GM12865 (cell line): Measurements from ENCODE around the gene ECT2.

Experiments
- DNase-seq: peaks from one replicate; pipeline ENCODE4 v3.0.0; 2010; ENCODE audit warnings: low read depth
- H3K4me3 ChIP-seq: 2 replicates; pipeline ENCODE4 v1.5.1; 2011; ENCODE audit warnings: mild to moderate bottlenecking, low read depth, low read length, control low read depth
- TF ChIP-seq, protein P1 (sequence below): IDR thresholded peaks from 2 replicates; pipeline ENCODE4 v1.5.1; 2011; ENCODE audit warnings: low read length, control low read depth, low read depth, inconsistent platforms; ENCODE audit not compliant: insufficient read depth; ENCODE audit errors: missing control alignments

The ECT2 gene

DNA sequence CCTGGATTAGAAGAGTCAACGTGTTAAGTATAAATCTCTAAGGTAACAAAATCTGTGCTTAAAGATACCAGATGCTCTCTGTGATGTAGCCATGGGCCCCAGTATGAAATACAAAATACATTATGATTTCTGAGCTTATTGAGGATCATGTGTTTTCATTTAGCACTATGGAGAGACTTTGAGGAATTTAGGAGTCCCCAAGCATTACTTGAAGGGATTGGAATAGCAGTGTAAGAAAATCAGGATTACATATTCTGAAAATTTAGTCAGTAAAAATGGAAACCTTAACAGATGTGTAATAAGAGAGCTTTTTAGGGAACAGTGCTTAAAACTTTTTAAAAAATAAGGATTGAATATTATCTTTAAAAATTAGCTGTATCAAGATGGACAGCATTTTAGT, 35.5 kb downstream of the ECT2 start:
- TF ChIP-seq, protein P1, sequence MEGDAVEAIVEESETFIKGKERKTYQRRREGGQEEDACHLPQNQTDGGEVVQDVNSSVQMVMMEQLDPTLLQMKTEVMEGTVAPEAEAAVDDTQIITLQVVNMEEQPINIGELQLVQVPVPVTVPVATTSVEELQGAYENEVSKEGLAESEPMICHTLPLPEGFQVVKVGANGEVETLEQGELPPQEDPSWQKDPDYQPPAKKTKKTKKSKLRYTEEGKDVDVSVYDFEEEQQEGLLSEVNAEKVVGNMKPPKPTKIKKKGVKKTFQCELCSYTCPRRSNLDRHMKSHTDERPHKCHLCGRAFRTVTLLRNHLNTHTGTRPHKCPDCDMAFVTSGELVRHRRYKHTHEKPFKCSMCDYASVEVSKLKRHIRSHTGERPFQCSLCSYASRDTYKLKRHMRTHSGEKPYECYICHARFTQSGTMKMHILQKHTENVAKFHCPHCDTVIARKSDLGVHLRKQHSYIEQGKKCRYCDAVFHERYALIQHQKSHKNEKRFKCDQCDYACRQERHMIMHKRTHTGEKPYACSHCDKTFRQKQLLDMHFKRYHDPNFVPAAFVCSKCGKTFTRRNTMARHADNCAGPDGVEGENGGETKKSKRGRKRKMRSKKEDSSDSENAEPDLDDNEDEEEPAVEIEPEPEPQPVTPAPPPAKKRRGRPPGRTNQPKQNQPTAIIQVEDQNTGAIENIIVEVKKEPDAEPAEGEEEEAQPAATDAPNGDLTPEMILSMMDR = no peak
- no peak for DNase-seq
- no peak overlapping the region for H3K4me3 ChIP-seq

DNA sequence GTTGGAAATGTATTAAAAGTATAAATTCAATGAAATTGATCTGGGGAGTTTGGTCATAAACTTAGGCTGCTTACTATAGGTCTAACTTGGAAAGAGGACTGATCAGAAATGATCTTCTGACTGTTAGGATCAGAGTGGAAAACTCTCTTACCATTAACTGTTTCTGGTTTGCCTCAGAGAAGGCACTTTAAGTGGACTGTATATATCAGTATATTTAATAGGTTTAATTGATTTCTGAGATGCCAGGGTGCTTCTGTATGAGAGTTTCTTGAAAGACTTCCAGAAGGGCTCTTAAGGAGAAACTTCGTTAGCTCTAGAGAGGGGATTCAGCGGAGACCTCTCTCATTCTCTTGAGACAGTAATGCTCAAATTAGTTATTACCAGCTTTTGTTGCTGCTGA, 36.5 kb downstream of the ECT2 start:
- no peak for DNase-seq
- no peak overlapping the region for H3K4me3 ChIP-seq
- TF ChIP-seq, protein P1 = no peak

DNA sequence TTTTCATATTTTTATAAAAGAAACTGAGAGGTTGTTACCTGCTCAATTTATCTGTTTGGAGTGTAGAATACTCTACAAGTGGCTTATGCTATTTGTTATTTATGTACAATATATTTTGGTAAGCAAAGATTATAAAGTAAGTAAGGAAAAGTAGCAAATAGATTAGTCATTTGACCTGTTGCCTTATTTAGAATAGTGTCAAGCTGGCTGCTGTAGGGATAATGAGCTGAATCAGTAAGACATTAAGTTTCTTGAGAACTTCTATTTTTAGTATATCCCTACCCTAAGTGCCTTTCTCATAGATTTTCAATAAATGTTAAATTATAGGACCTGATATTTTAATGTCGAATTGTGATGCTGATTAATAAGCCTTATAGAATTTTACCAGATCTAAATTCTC, 37.2 kb downstream of the ECT2 start:
- TF ChIP-seq, protein P1 = no peak
- DNase-seq = no peak
- H3K4me3 ChIP-seq = no peak overlapping the region

DNA sequence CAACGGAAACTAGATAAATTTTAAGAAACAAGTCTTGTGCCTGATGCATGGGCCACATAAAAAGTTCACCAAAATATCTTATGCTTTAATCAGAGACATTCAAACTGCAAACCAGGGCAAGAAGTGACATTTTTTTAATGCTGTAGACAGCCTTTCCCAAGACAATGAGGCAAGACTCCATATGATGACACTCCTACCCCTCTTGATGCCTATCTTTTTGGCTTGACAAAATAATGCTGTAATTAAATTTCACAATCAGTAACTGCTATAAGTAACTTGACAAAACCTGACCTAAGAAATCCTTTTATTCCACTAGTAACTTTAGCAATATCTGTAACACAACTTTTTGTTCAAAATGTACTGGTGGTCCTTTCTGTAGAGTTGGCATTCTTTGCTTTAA, 48.7 kb downstream of the ECT2 start:
- H3K4me3 ChIP-seq = no peak overlapping the region
- DNase-seq = no peak
- TF ChIP-seq, protein P1 = no peak

DNA sequence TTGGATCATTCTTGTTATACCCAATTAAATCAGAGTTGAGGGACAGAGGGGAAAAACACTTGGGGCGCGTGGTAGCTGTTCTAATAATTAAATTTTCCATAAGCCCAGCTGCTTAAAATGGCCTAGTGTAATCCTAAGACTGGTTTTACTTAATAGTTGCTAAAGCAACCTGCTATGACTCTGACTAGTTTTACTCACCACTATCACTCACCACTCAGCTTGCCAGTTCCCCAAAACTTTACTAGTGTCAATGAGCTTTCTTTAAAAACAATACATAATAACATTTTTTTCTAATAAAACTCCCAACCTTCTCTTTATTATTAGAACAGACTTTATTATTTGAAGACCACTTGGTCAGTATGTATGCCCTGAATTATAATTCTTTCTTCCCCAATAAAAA, 49.6 kb downstream of the ECT2 start:
- TF ChIP-seq, protein P1 = no peak
- DNase-seq = no peak
- H3K4me3 ChIP-seq = no peak overlapping the region

DNA sequence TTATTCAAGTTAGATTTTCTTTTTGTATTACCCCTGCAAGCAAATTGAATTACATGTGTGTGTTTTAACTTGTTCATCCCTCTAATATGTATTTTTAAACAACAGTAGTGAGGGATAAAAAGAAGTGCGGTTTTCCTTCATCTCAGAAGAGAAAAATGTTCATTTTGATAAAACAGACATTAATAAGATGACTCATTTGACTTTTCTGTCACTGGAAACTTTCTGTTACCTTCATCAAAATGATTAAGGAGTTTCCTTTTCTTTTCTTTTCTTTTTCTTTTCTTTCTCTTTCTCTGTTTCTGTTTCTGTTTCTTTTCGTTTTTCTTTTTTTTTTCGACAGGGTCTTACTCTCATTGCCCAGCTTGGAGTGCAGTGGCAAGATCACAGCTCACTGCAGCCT, 53.0 kb downstream of the ECT2 start:
- no peak for DNase-seq
- H3K4me3 ChIP-seq = no peak overlapping the region
- TF ChIP-seq, protein P1 = no peak

DNA sequence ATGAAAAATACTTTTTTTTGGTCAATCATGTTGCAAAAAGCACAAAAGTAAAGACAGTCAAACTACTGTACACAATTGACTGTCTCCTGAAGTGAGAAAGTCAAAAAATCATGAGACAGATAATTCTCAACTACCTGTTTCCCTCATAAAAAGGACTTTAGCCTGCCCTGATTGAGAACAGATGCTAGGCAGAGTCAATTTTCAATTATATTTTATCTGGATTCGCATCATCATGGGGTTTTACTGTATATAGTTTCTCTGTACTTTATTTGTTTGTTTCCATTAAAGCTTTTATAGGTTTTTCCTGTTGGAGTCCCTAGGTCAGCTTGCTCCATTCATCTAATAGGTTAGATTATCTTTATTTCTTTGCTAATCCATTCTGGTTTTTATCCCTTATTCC, 53.8 kb downstream of the ECT2 start:
- TF ChIP-seq, protein P1 = no peak
- DNase-seq = no peak
- H3K4me3 ChIP-seq = no peak overlapping the region
